GM19193 (cell line): ENCODE data around the gene SPINK7.

ENCODE experiments used
- POLR2A ChIP-seq: IDR thresholded peaks from 4 replicates; pipeline ENCODE4 v1.6.1; 2011; ENCODE audit not compliant: insufficient read depth, insufficient read length; ENCODE audit errors: extremely low read depth

The SPINK7 gene

GRCh38 chr5:148343046-148343407 is 30.8 kb downstream of the SPINK7 start:
- no peak for TF ChIP-seq POLR2A

- TF ChIP-seq POLR2A = no peak
These were observed 31.6 kb downstream of the SPINK7 start for GRCh38 chr5:148343603-148344487.

GRCh38 chr5:148347706-148348105 is 35.5 kb downstream of the SPINK7 start:
- no peak for TF ChIP-seq POLR2A

DNA sequence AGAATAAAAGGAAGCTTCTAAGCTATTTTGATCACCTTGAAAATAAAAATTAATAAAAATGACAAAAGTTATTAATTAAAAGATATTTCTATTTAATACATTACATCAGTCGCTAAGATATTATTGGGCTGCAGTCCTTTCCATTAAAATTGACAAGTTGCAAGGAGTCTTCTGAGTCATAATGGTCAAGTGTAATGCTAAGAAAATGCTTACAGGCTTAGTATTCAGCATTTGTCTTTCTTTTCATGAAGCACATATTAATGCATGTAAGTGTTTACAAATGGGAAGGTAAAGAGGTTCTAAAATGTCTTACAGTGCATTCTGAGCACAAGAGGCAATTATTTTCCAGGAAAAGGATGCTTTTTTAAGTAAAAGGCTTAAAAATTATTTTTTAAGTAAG is 40.5 kb downstream of the SPINK7 start:
- TF ChIP-seq POLR2A = no peak

- TF ChIP-seq POLR2A = no peak
These were observed 41.4 kb downstream of the SPINK7 start for GRCh38 chr5:148353634-148354033.

DNA sequence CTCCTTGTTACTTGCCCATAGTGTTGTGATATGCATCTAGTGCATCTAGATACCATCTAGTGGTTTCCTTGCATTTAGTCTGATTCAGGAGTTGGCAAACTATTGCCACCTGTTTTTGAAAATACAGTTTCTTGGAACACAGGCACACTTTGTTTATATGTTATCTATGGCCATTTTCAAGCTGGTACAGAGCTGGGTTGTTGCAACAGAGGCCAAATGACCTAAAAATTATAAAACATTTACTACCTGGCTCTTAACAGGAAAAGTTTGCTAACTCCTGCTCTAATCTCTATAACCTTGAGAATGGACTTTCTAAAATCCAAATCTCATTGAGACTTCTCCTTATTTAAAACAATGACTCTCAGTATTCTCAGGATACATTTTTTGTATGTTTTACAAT is 52.1 kb downstream of the SPINK7 start:
- no peak for TF ChIP-seq POLR2A
